Stimulated activated effector memory CD8-positive, alpha-beta T cell treated with anti-CD3 and anti-CD28 coated beads, Interleukin-12 subunit alpha, Interleukin-12 subunit beta, amount 100 ng/mL, for 72 hours (primary cell): Measurements from ENCODE around the gene NIPSNAP3A.
A peak's percentile ranks its signal among the peaks of the same experiment; 100 is the strongest.
"Not testable (repeated sequence)": the region's sequence is repeated elsewhere in the genome, so short reads cannot be mapped to it uniquely, and the experiment has no call there.

Experiments
- ATAC-seq: fragments of 150-1000 bp; cut with Tn5 transposase; 2 replicates; pipeline ENCODE4 v1.10.0; 2021
- DNase-seq, 2 donors: peaks; one replicate each; pipeline ENCODE4 v3.0.0; 2021 to 2022; ENCODE audit warnings: low spot score in 2 of 2
- H3K27ac Mint-ChIP-seq: one replicate; pipeline ENCODE4 v1.8.0; 2022; ENCODE audit warnings: mild to moderate bottlenecking, mixed read lengths
- H3K36me3 Mint-ChIP-seq: one replicate; pipeline ENCODE4 v1.8.0; 2022; ENCODE audit warnings: mild to moderate bottlenecking, mixed read lengths
- H3K4me1 Mint-ChIP-seq: one replicate; pipeline ENCODE4 v1.8.0; 2022; ENCODE audit warnings: mixed read lengths
- H3K4me3 Mint-ChIP-seq: one replicate; pipeline ENCODE4 v1.8.0; 2022; ENCODE audit warnings: mild to moderate bottlenecking, mixed read lengths
- H3K9me3 Mint-ChIP-seq: one replicate; pipeline ENCODE4 v1.8.0; 2022; ENCODE audit warnings: mixed read lengths

The NIPSNAP3A gene

DNA sequence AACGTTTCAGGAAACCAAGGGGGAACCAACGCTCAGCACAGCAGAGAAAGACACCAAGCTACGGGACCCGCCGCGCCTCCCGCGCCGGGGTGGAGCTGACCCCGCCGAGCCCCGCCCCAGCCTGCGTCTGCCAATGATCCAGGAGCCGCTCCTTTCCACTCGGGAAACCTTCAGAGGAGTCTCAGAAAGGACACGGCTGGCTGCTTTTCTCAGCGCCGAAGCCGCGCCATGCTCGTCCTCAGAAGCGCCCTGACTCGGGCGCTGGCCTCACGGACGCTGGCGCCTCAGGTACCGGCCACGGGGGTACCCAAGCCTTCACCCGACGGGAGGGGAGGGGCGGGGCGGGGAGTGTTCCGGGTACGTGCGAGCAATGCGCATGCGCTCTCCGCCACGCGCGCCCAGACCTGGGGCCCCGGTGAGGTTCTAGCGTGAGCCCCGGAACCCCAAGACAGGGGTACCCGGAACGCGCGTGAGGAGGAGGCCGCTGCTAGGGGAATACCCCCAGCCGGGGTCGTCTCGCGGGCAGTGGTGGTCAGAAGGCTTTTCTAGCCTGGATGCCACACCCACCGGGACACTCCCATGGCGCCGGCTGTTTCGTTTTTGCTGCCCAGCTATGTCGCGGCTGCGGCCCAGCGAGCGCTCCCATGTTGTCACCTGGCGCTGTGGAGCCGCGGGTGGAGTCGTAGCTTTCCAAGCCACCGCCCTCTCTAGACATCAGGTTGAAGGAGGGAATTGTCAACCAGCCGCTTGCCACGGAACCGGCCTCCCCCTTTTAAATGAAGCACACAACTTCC is at the start of gene NIPSNAP3A:
NIPSNAP3A (plus strand) TSS at position 119 of the 794 bp plus-strand sequence; CDS start at position 229, 110 bp downstream.
- H3K9me3 Mint-ChIP-seq, result no peaks in the 10 kb centered on the region
- H3K36me3 Mint-ChIP-seq, result peaks cover 26% of the 10 kb centered on the region
- peak within 1 kb of the TSS; percentile 89 for H3K4me3 Mint-ChIP-seq
- ATAC-seq (peak; percentile 93), DNase-seq (peak; percentile 82 to 96)
- H3K4me1 Mint-ChIP-seq, result peaks cover 24% of the 10 kb centered on the region
- H3K27ac Mint-ChIP-seq, result peak within 1 kb of the TSS; percentile 96

GRCh38 chr9:104700306-104700705 is 47.2 kb upstream of the NIPSNAP3A start:
- no peaks in the 10 kb centered on the region for H3K4me1 Mint-ChIP-seq
- H3K36me3 Mint-ChIP-seq, result no peaks in the 10 kb centered on the region
- H3K27ac Mint-ChIP-seq, result no peak overlapping the region
- DNase-seq (no peak), ATAC-seq (no peak)
- peaks cover 2% of the 10 kb centered on the region for H3K9me3 Mint-ChIP-seq
- no peak overlapping the region for H3K4me3 Mint-ChIP-seq

DNA sequence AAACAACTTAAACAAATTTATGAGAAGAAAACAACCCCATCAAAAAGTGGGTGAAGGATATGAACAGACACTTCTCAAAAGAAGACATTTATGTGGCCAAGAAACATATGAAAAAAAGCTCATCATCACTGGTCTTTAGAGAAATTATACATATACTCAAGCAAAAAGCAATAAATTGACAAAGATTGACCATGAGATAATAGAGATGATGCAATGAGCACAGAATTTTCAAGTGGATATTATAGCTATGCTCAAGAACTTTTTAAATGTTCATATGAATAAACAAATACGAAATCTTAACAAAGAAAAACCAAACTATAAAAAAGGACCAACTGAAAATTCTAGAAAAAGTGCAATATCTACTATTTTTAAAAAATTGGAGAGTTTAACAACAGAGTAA is 38.7 kb upstream of the NIPSNAP3A start:
- not testable (repeated sequence) for H3K36me3 Mint-ChIP-seq, ATAC-seq, H3K4me3 Mint-ChIP-seq, H3K27ac Mint-ChIP-seq, DNase-seq, H3K4me1 Mint-ChIP-seq
- peaks cover 10% of the 10 kb centered on the region for H3K9me3 Mint-ChIP-seq

- H3K4me1 Mint-ChIP-seq, result no peaks in the 10 kb centered on the region
- DNase-seq, result no peak
- ATAC-seq, result peak; percentile 44
- H3K27ac Mint-ChIP-seq, result no peak overlapping the region
- H3K9me3 Mint-ChIP-seq, result peaks cover 2% of the 10 kb centered on the region
- no peaks in the 10 kb centered on the region for H3K36me3 Mint-ChIP-seq
- no peak overlapping the region for H3K4me3 Mint-ChIP-seq
Observed at GRCh38 chr9:104711604-104712003, 35.9 kb upstream of the NIPSNAP3A start.

GRCh38 chr9:104725014-104725413 is 22.5 kb upstream of the NIPSNAP3A start:
- Mint-ChIP-seq H3K36me3 (no peaks in the 10 kb centered on the region), H3K4me1 (peaks cover 7% of the 10 kb centered on the region), H3K9me3 (no peaks in the 10 kb centered on the region), H3K27ac (no peak overlapping the region), H3K4me3 (no peak overlapping the region)
- DNase-seq (no peak), ATAC-seq (no peak)

DNA sequence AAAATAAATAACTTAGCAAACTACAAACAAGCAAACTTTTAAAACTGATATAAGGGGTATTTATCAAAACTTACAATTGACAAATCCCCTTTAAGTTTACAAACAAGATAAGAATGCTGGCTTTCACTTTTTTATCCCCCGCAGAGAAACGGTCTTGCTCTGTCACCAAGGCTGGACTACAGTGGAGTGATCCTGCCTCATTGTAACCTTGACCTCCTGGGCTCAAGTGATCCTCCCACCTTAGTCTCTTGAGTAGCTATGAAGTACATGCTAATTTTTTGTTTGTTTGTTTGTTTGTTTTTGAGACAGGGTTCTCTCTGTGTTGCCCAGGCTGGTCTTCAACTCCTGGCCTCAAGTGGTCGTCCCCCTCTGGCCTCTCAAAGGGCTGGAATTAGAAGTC is 9.0 kb upstream of the NIPSNAP3A start:
- ATAC-seq (no peak), DNase-seq (no peak)
- H3K36me3 Mint-ChIP-seq, result no peaks in the 10 kb centered on the region
- H3K4me3 Mint-ChIP-seq, result no peak overlapping the region
- no peaks in the 10 kb centered on the region for H3K4me1 Mint-ChIP-seq
- peak overlapping the region; percentile 5 for H3K27ac Mint-ChIP-seq
- no peaks in the 10 kb centered on the region for H3K9me3 Mint-ChIP-seq

DNA sequence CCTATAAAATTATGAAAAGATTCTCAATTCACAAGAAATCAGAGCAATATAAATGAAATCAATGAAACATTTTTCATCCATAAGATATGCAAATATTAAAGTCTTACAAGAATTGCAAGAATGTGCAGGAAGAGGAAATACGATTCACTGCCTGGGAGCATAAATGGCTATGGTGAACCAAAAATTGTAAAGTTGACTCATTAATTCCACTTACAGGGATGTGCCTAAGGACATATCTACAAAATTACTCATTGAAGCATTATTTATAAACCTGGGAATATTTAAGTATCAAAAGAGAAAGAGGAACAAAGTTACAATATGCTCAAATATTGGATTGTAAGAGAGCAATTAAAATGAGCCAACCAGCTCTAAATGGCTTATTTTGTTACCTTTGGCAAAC is 6.9 kb upstream of the NIPSNAP3A start:
- ATAC-seq, result no peak
- Mint-ChIP-seq H3K4me3 (no peak overlapping the region), H3K36me3 (no peaks in the 10 kb centered on the region), H3K27ac (no peak overlapping the region), H3K4me1 (no peaks in the 10 kb centered on the region), H3K9me3 (no peaks in the 10 kb centered on the region)
- no peak for DNase-seq

DNA sequence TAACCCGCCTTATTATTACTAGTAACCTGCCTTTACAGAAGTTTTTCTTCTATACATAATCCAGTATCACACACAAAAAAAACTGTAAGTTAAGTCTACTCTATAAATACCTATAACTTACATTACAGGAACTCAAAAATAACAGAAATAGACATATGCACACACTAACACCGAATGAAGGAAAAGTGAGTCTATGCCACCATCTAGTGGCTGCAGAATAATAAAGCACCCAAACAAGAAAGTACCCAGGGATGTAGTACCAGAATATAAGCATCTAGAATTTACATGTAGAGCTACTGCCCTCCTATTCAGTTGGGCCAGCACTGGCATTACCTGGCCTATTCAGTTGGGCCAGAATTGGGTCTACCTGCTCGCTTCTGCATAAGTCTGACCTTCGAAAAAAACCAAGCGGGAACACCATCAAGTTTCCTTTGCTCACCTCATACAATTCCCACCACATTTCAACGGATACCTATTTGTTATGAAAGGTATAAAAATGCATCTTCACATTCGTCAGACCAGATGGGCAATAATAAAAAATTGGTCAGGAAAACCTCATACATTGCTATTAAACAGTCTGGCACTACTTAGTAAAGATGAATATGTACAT is 4.0 kb upstream of the NIPSNAP3A start:
- no peak overlapping the region for H3K27ac Mint-ChIP-seq
- H3K9me3 Mint-ChIP-seq, result no peaks in the 10 kb centered on the region
- ATAC-seq, result peak; percentile 31
- peaks cover 5% of the 10 kb centered on the region for H3K36me3 Mint-ChIP-seq
- H3K4me1 Mint-ChIP-seq, result peaks cover 17% of the 10 kb centered on the region
- peak in 1 of 2 donors; percentile 49 for DNase-seq
- no peak overlapping the region for H3K4me3 Mint-ChIP-seq

DNA sequence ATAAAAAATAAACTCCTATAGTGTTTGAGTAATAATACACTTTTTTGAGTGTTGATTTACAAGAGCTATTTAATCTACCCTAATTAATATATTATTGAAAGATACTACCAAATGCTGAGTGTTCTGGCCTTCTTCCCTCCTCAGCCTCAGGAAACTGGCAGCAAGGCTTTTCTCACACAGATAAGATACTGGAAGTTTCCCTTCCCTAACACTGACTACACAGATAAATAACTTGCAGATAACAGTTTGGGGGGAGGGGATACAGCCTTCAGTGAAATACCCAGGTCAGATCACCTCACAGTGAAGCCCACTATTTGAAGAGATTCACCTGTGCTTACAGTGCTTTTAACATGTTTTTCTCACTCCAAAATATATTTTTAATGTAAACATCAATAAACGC is 1.6 kb upstream of the NIPSNAP3A start:
- Mint-ChIP-seq H3K4me1 (peaks cover 24% of the 10 kb centered on the region), H3K9me3 (no peaks in the 10 kb centered on the region), H3K4me3 (no peak overlapping the region), H3K27ac (no peak overlapping the region), H3K36me3 (peaks cover 7% of the 10 kb centered on the region)
- ATAC-seq (no peak), DNase-seq (no peak)

GRCh38 chr9:104746285-104746684 is 1.2 kb upstream of the NIPSNAP3A start:
- Mint-ChIP-seq H3K27ac (peak overlapping the region; percentile 96), H3K36me3 (peaks cover 11% of the 10 kb centered on the region), H3K9me3 (no peaks in the 10 kb centered on the region), H3K4me1 (peaks cover 24% of the 10 kb centered on the region), H3K4me3 (peak overlapping the region; percentile 89)
- DNase-seq, result no peak
- no peak for ATAC-seq

GRCh38 chr9:104746798-104747197 is 685 bp upstream of the NIPSNAP3A start:
- no peaks in the 10 kb centered on the region for H3K9me3 Mint-ChIP-seq
- DNase-seq (no peak), ATAC-seq (no peak)
- peak overlapping the region; percentile 89 for H3K4me3 Mint-ChIP-seq
- H3K36me3 Mint-ChIP-seq, result peaks cover 16% of the 10 kb centered on the region
- peaks cover 24% of the 10 kb centered on the region for H3K4me1 Mint-ChIP-seq
- peak overlapping the region; percentile 96 for H3K27ac Mint-ChIP-seq

DNA sequence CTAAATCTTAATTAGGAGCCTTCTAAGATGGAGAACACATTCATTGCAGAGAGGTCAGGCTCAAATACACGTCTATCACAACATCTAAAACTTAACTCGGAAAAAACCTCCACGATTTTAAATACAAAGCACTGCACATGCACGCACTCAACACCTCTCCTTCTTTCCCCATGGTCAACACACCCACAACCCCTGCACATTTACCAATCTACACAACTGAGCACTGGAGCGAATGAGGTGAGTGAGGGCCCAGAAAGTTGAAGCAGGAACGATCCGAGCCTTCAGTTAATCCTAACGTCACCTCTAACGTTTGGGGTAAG is 278 bp upstream of the NIPSNAP3A start:
- peak overlapping the region; percentile 89 for H3K4me3 Mint-ChIP-seq
- peak; percentile 44 for ATAC-seq

GRCh38 chr9:104748359-104749031 is 1.0 kb downstream of the NIPSNAP3A start:
- peaks cover 33% of the 10 kb centered on the region for H3K36me3 Mint-ChIP-seq
- H3K9me3 Mint-ChIP-seq, result no peaks in the 10 kb centered on the region
- DNase-seq (no peak), ATAC-seq (no peak)
- H3K4me3 Mint-ChIP-seq, result peak overlapping the region; percentile 89
- peak overlapping the region; percentile 96 for H3K27ac Mint-ChIP-seq
- peaks cover 24% of the 10 kb centered on the region for H3K4me1 Mint-ChIP-seq

More for the DNA sequence above, 278 bp upstream of the NIPSNAP3A start:
- Mint-ChIP-seq H3K9me3 (no peaks in the 10 kb centered on the region), H3K27ac (peak overlapping the region; percentile 96), H3K36me3 (peaks cover 20% of the 10 kb centered on the region), H3K4me1 (peaks cover 24% of the 10 kb centered on the region)
- no peak for DNase-seq

DNA sequence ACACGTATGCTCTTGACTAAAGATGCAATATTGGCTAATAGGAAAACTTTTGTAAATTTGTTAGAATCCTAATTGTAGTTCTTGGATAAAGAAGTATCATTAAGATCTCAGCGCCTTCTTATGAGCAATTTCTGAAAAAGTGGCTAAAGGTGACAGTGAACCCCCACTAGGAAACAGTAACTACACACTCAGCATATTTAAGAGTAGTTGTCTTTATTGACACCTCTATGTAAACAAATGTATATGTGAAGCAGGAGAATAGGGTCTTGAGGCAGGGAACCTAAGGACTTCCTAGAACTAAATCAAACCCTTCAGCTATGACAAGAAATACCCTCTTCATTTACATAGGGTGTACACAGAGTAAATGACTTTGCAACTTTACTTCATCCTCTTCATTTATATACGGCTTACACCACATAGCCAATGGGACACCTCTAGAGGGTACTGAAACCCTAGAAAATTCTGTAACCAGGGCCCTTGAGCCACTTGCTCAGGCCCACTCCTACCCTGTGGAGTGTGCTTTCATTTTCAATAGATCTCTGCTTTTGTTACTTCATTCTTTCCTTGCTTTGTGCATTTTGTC is 2.8 kb downstream of the NIPSNAP3A start:
- ATAC-seq, result no peak
- no peak for DNase-seq
- Mint-ChIP-seq H3K4me1 (peaks cover 24% of the 10 kb centered on the region), H3K4me3 (no peak overlapping the region), H3K9me3 (no peaks in the 10 kb centered on the region), H3K27ac (no peak overlapping the region), H3K36me3 (peaks cover 44% of the 10 kb centered on the region)

DNA sequence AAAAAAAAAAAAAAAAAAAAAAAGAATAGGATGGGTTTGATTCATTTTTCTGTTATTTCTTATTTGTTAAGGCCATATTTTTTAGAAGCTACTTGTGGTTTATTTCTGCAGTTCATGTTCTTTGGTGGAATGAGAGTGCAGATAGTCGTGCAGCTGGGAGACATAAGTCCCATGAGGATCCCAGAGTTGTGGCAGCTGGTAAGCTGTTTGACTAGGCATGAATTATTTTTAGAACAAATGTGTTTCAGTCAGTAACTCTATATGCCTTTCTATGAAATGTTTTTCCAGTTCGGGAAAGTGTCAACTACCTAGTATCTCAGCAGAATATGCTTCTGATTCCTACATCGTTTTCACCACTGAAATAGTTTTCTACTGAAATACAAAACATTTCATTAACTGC is 11.5 kb downstream of the NIPSNAP3A start:
- no peak for ATAC-seq
- Mint-ChIP-seq H3K27ac (no peak overlapping the region), H3K4me3 (no peak overlapping the region), H3K36me3 (peaks cover 16% of the 10 kb centered on the region), H3K4me1 (no peaks in the 10 kb centered on the region), H3K9me3 (no peaks in the 10 kb centered on the region)
- DNase-seq, result no peak
